Muscle layer of duodenum (tissue), 2 donors: ENCODE results near the gene ATP4B.
"Not testable (repeated sequence)": the region's sequence is repeated elsewhere in the genome, so short reads cannot be mapped to it uniquely, and the experiment has no call there.

ENCODE experiments used
- H3K27ac ChIP-seq: one replicate; pipeline ENCODE4 v1.7.0; 2013; ENCODE audit warnings: mild to moderate bottlenecking, low read length
- H3K27me3 ChIP-seq: one replicate; pipeline ENCODE4 v1.7.0; 2013; ENCODE audit warnings: low read depth, mild to moderate bottlenecking, control low read depth, low read length
- H3K36me3 ChIP-seq, 2 donors: one replicate each; pipeline ENCODE4 v1.7.0; 2013; ENCODE audit warnings: low read length in 2 of 2, control low read depth in 1 of 2, mild to moderate bottlenecking in 1 of 2; ENCODE audit not compliant: insufficient read depth in 2 of 2, control insufficient read depth in 1 of 2
- H3K4me1 ChIP-seq, 2 donors: one replicate each; pipeline ENCODE4 v1.7.0; 2013; ENCODE audit warnings: low read length in 2 of 2, mild to moderate bottlenecking in 2 of 2, control low read depth in 1 of 2, moderate library complexity in 1 of 2; ENCODE audit not compliant: insufficient read depth in 2 of 2, control insufficient read depth in 1 of 2
- H3K4me3 ChIP-seq, 2 donors: one replicate each; pipeline ENCODE4 v1.7.0; 2013; ENCODE audit warnings: low read length in 2 of 2, low read depth in 1 of 2, mild to moderate bottlenecking in 1 of 2
- H3K9me3 ChIP-seq, 2 donors: one replicate each; pipeline ENCODE4 v1.7.0; 2013; ENCODE audit warnings: low read length in 2 of 2, control low read depth in 1 of 2, mild to moderate bottlenecking in 1 of 2; ENCODE audit not compliant: control insufficient read depth in 1 of 2
- donor health status: healthy.

The ATP4B gene

DNA sequence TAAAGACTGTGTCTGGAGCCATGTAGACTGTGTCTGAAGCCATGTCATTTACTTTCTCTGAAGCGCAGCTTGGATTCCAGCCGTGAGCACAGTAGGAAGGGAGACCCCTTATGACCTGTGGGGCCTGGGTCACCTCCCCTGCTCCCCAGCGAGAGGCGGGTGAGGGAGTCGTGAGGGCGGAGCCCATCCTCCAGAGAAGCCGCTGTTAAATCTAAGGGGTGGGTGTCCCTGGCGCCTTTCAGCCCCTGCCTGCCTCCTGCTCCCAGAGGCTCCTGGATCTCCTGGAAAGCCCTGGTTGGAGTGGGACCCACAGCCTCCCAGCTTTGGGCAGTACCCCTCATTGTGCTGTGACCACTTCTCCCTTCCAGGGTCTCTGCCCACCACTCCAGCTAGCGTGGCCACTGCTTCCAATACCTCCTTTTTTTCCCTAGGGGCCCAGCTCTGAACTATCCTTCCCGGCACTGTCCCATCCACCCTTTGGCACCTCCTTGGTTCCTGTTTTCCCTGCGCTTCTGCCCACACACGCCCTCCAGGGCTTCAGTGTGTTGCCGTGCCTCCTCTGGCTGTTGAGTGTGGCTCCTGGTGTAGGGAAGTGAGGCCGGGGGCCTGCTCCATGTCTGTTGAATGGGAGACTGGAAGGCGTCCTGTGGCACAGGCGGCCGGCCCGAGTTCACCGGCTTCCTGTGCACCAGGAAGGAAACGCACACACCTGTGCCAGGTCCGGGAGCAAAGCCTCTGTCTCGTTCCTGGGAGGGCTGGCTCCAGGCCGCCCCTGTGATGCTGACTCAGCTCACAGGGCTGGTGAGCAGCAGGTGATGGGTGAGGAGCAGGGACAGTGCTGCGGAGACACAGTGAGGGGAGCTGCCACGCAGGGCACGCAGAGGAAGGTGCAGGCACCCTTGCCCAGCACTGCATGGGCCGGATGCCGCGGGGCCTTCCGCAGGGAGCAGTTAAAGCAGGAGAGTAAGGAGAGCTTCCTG lies 29.4 kb downstream of the ATP4B start:
- Histone ChIP-seq H3K4me3 (no peak overlapping the region), H3K4me1 (no peaks in the 10 kb centered on the region), H3K9me3 (no peaks in the 10 kb centered on the region), H3K27ac (no peak overlapping the region), H3K27me3 (no peaks in the 10 kb centered on the region), H3K36me3 (peaks cover 20 to 39% of the 10 kb centered on the region in 2 donors)

DNA sequence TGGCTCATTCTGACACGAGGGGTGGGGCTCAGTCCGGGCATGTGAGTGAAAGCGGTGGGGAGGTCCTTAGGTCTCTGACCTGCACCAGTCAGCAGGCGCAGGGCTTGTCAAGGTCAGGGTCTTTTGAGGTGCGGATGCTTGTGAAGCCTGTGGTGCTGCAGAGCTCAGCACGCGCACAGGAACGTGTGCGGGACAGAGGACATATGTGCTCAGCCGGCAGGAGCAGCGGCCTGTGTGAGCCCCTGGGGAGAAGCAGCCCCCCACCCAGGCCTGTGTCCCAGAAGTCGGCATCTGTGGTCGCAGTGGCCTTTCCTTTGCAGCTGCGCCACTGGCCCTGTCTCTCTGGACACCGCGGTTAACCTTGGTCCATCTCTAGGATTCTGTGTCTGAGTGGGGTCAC lies 30.9 kb downstream of the ATP4B start:
- no peaks in the 10 kb centered on the region for H3K27me3 ChIP-seq
- H3K4me1 ChIP-seq: no peaks in the 10 kb centered on the region
- peaks cover 24 to 38% of the 10 kb centered on the region in 2 donors for H3K36me3 ChIP-seq
- no peak overlapping the region for H3K4me3 ChIP-seq
- H3K9me3 ChIP-seq: no peaks in the 10 kb centered on the region
- H3K27ac ChIP-seq: no peak overlapping the region

DNA sequence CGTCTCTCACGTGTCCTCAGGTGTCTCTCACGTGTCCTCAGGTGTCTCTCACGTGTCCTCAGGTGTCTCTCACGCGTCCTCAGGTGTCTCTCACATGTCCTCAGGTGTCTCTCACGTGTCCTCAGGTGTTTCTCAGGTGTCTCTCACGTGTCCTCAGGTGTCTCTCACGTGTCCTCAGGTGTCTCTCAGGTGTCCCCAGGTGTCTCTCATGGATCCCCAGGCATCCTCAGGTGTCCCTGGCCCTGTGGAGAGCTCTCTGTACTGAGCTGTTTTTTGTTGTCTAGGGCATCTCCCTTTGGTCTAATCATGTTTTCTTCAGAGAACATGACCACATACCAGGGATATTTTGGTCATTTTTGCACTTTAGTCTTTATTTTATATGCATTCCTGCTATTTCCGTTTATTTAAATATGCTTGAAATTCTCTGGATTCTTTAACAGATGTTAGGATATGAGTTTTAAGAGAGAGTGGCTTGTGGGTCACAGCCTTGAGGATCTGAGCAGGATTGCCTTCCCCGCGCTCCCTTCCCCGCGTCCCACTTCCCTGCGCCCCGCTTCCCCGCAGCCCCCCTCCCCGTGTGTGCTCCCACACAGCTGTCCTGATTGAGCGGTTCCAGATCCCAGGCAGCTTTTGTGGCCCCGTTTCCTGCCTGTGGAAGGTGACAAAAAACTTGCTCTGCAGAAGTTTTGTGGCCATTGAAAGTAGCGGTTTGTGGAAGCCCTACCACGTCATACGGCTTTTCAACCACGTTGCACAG lies 31.9 kb downstream of the ATP4B start:
- H3K27ac ChIP-seq: no peak overlapping the region
- H3K9me3 ChIP-seq: no peaks in the 10 kb centered on the region
- H3K27me3 ChIP-seq: no peaks in the 10 kb centered on the region
- no peaks in the 10 kb centered on the region for H3K4me1 ChIP-seq
- H3K4me3 ChIP-seq: no peak overlapping the region
- H3K36me3 ChIP-seq: peaks cover 14 to 28% of the 10 kb centered on the region in 2 donors

DNA sequence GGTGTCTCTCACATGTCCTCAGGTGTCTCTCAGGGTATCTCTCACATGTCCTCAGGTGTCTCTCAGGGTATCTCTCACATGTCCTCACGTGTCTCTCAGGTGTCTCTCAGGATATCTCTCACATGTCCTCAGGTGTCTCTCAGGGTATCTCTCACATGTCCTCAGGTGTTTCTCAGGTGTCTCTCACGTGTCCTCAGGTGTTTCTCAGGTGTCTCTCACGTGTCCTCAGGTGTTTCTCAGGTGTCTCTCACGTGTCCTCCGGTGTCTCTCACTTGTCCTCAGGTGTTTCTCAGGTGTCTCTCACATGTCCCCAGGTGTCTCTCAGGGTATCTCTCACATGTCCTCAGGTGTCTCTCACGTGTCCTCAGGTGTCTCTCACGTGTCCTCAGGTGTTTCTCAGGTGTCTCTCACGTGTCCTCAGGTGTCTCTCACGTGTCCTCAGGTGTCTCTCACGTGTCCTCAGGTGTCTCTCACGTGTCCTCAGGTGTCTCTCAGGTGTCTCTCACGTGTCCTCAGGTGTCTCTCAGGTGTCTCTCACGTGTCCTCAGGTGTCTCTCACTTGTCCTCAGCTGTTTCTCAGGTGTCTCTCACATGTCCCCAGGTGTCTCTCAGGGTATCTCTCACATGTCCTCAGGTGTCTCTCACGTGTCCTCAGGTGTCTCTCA lies 33.2 kb downstream of the ATP4B start:
- not testable (repeated sequence) for H3K27me3 ChIP-seq, H3K4me3 ChIP-seq, H3K9me3 ChIP-seq, H3K27ac ChIP-seq, H3K4me1 ChIP-seq
- peaks cover 14 to 25% of the 10 kb centered on the region in 2 donors for H3K36me3 ChIP-seq

DNA sequence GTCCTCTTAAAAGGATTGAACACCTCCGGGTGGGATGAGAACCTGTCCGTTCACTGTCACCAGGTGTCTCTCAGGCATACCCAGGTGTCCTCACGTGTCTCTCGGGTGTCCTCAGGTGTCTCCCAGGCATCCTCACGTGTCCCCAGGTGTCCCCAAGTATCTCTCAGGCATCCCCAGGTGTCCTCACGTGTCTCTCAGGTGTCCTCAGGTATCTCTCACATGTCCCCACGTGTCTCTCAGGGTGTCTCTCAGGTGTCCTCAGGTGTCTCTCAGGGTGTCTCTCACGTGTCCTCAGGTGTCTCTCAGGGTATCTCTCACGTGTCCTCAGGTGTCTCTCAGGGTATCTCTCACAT lies 33.8 kb downstream of the ATP4B start:
- Histone ChIP-seq H3K4me1 (no peaks in the 10 kb centered on the region), H3K27me3 (no peaks in the 10 kb centered on the region), H3K36me3 (peaks cover 14 to 25% of the 10 kb centered on the region in 2 donors), H3K9me3 (no peaks in the 10 kb centered on the region), H3K27ac (no peak overlapping the region), H3K4me3 (no peak overlapping the region)

DNA sequence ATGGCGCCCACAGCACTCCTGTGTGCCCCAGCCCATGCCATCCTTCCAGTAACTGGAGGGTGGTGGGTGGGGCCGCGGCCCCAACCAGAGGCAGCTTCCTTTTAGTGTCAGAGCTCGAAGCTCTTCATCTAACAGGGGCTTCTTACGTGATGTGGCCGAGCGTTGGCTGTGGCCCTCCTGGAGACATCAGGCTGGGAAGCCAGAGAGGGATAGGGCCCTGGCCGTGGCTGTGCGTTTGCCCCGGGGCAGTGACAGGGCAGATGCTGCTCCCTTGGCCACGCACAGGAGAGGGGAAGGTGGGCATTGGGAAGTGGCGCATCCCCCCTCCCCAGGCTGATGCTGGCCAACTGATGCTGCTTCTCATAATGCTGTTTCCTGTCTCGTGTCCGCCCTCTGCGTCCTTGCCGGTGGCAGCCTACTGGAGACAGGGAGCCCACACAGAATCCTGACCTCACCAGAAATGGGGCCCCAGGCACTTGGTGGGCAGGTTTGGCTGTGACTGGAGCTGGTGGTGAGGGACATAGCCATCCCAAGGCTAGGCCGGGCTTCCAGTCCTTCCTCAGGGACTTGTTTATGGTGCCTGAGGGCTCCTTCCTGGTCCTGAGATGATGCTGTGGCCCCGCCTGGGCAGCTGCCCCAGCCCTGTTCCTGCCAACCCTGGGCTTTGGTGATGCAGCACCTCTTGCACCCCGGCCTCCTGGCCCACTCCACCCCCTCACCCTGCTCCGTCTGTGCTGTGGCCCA lies 34.3 kb downstream of the ATP4B start:
- Histone ChIP-seq H3K27me3 (no peaks in the 10 kb centered on the region), H3K4me1 (no peaks in the 10 kb centered on the region), H3K27ac (no peak overlapping the region), H3K36me3 (peaks cover 14 to 25% of the 10 kb centered on the region in 2 donors), H3K4me3 (no peak overlapping the region), H3K9me3 (no peaks in the 10 kb centered on the region)

DNA sequence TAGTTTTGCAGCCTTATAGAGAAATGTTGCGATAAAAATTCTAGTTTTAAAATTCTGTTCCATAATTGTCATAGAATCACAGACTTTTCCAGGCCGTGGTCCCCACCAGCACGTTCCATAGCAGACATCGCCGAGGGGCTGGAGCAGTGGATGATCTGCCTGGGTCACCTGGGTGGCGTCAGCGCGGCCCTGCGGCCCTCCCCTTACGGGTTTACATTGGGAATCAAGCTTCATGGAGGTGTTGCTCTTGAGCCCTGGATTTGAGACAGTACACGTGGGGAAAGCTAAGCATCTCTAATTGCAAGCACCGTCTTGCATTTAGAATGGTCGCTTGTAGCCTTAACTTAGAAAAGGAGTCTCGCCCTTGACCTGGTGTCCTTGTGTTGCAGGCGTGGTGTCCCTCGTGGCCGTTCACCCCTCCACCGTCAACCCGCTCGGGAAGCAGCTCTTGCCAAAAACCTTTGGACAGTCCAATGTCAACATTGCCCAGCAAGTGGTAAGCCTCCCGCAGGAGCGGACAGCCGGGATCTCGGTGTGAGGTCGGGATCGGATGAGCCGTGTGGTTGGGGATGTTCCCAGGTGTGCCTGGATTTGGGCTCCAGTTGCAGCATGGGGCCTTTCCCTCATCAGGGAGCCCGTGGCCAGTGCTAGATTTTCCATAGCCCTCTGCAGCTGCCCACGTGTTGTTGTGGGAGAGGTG lies 35.1 kb downstream of the ATP4B start:
- Histone ChIP-seq H3K27ac (no peak overlapping the region), H3K27me3 (no peaks in the 10 kb centered on the region), H3K4me3 (no peak overlapping the region), H3K4me1 (no peaks in the 10 kb centered on the region), H3K36me3 (peaks cover 14 to 25% of the 10 kb centered on the region in 2 donors), H3K9me3 (no peaks in the 10 kb centered on the region)

DNA sequence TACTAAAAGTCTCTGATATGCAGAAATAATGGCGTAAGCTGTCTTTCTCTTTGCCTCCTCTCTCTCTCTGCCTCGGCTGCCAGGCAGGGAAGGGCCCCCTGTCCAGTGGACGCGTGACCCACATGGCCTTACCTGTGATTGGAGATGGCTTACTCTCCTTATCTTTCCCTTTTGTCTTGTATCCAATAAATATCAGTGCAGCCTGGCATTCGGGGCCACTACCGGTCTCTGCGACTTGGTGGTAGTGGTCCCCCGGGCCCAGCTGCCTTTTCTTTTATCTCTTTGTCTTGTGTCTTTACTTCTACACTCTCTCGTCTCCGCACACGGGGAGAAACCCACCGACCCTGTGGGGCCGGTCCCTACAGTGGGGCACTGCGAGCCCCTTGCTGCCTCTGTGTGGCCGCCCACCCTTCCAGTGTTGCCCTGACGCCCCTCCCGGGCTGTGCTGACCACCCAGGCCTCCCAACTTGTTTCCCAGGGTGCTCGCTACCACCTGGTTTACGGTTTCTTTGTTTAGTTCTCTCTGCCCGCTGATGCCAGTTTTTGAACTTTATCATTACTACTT lies 35.9 kb downstream of the ATP4B start:
- H3K9me3 ChIP-seq: not testable (repeated sequence)
- H3K36me3 ChIP-seq: peaks cover 14 to 21% of the 10 kb centered on the region in 2 donors

DNA sequence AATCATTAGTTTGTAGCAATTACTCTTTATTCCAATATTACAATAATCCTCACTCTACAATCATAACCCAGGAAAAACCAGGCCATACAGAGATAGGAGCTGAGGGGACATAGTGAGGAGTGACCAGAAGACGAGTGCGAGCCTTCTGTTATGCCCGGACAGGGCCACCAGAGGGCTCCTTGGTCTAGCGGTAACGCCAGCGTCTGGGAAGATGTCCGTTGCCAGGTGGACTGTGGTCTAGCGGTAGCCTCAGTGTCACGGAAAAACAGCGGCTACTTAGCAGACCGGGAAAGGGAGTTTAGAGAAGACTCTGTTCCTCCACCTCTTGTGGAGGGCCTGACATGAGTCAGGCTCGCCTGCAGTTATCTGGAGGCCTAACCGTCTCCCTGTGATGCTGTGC lies 36.5 kb downstream of the ATP4B start:
- H3K27me3 ChIP-seq, H3K4me3 ChIP-seq, H3K4me1 ChIP-seq, H3K27ac ChIP-seq, H3K9me3 ChIP-seq: not testable (repeated sequence)
- peaks cover 10 to 20% of the 10 kb centered on the region in 2 donors for H3K36me3 ChIP-seq

More for the DNA sequence above, 35.9 kb downstream of the ATP4B start:
- H3K4me1 ChIP-seq, H3K4me3 ChIP-seq, H3K27me3 ChIP-seq, H3K27ac ChIP-seq: not testable (repeated sequence)

DNA sequence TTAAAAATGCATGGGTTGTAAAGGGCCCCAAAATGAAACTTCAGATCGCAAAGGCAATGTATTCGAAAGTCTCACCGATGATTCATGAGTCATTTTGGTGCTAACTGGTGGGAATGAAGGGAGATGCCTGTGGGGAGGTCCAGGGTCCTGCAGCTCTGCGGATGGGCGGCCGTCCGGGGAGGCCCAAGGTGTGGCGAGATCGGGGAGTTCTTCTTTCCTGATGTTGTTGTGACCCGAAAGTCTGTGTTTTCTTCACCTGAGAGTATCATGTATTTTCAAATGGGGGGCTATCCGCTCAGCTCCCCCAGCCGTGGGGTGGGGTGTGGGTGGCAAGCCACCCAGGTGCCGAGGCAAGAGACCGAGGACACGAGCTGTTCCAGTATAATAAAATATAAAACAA lies 37.0 kb downstream of the ATP4B start:
- no peaks in the 10 kb centered on the region for H3K9me3 ChIP-seq
- peaks cover 10 to 20% of the 10 kb centered on the region in 2 donors for H3K36me3 ChIP-seq
- no peaks in the 10 kb centered on the region for H3K27me3 ChIP-seq
- no peaks in the 10 kb centered on the region for H3K4me1 ChIP-seq
- H3K27ac ChIP-seq: no peak overlapping the region
- no peak overlapping the region for H3K4me3 ChIP-seq
